Natural killer cell treated with Interleukin-12 subunit alpha and Interleukin-12 subunit beta and Interleukin-15 and Interleukin-18, amount 100 ng/mL, for 72 hours (primary cell): ENCODE results near the gene SYN1. TPM values are rescaled to one million over a fixed set of nuclear protein-coding genes. Genes with fewer than 3 reads are reported as not detected.

Source experiments
- ATAC-seq, 2 donors: fragments of 150-1000 bp; cut with Tn5 transposase in 1 of 2; sonication (Bioruptor Pico), chemical (Tn5 transposase) in 1 of 2; 2 replicates each; pipeline ENCODE4 v1.10.0; 2021
- DNase-seq: peaks from one replicate; pipeline ENCODE4 v3.0.0; 2022; ENCODE audit warnings: low spot score
- H3K27ac Mint-ChIP-seq, 2 donors: 1 replicate in 1 of 2; 2 replicates in 1 of 2; pipeline ENCODE4 v1.8.0; 2022; ENCODE audit warnings: mixed read lengths in 2 of 2, mild to moderate bottlenecking in 1 of 2, moderate library complexity in 1 of 2
- H3K27me3 Mint-ChIP-seq, 2 donors: 1 replicate in 1 of 2; 2 replicates in 1 of 2; pipeline ENCODE4 v1.8.0; 2022; ENCODE audit warnings: mixed read lengths in 2 of 2
- H3K36me3 Mint-ChIP-seq: one replicate; pipeline ENCODE4 v1.8.0; 2022; ENCODE audit warnings: mixed read lengths
- H3K4me1 Mint-ChIP-seq, 2 donors: 1 replicate in 1 of 2; 2 replicates in 1 of 2; pipeline ENCODE4 v1.8.0; 2022; ENCODE audit warnings: low read depth in 2 of 2, mixed read lengths in 2 of 2, mild to moderate bottlenecking in 1 of 2
- H3K4me3 Mint-ChIP-seq: one replicate; pipeline ENCODE4 v1.8.0; 2022; ENCODE audit warnings: mixed read lengths
- H3K9me3 Mint-ChIP-seq: 2 replicates; pipeline ENCODE4 v1.8.0; 2022; ENCODE audit warnings: mixed read lengths
- total RNA-seq, 2 donors: library from RNA; stranded (reverse); gene quantifications; one replicate each; pipeline ENCODE4 v1.2.3, GENCODE V29; 2022

Gene SYN1
- total RNA-seq, 2 donors from 2014 or later, result 0.29 to 0.92 TPM

- H3K9me3 Mint-ChIP-seq, result no peaks in the 10 kb centered on the region
- no peak for DNase-seq
- H3K27me3 Mint-ChIP-seq, result peaks cover 28 to 45% of the 10 kb centered on the region in 2 donors
- peaks cover 5 to 13% of the 10 kb centered on the region in 2 donors for H3K4me1 Mint-ChIP-seq
- H3K4me3 Mint-ChIP-seq, result no peak overlapping the region
- no peaks in the 10 kb centered on the region for H3K36me3 Mint-ChIP-seq
- no peak for ATAC-seq
- H3K27ac Mint-ChIP-seq, result no peak overlapping the region
Observed at GRCh38 chrX:47625365-47625764, 5.7 kb upstream of the SYN1 start.

GRCh38 chrX:47623540-47624027 is 3.9 kb upstream of the SYN1 start:
- peaks cover 0 to 11% of the 10 kb centered on the region in 2 donors for H3K4me1 Mint-ChIP-seq
- H3K9me3 Mint-ChIP-seq, result no peaks in the 10 kb centered on the region
- H3K27ac Mint-ChIP-seq, result no peak overlapping the region
- H3K27me3 Mint-ChIP-seq, result peaks cover 31 to 36% of the 10 kb centered on the region in 2 donors
- ATAC-seq (no peak), DNase-seq (no peak)
- no peak overlapping the region for H3K4me3 Mint-ChIP-seq
- no peaks in the 10 kb centered on the region for H3K36me3 Mint-ChIP-seq

GRCh38 chrX:47621851-47622250 is 2.2 kb upstream of the SYN1 start:
- H3K4me3 Mint-ChIP-seq, result no peak overlapping the region
- no peak overlapping the region for H3K27ac Mint-ChIP-seq
- peaks cover 41 to 47% of the 10 kb centered on the region in 2 donors for H3K27me3 Mint-ChIP-seq
- DNase-seq (no peak), ATAC-seq (no peak)
- H3K9me3 Mint-ChIP-seq, result no peaks in the 10 kb centered on the region
- H3K4me1 Mint-ChIP-seq, result peaks cover 0 to 14% of the 10 kb centered on the region in 2 donors
- no peaks in the 10 kb centered on the region for H3K36me3 Mint-ChIP-seq

- DNase-seq (no peak), ATAC-seq (peak in 1 of 2 donors; percentile 11)
- Mint-ChIP-seq H3K27me3 (peaks cover 41 to 56% of the 10 kb centered on the region in 2 donors), H3K4me3 (no peak overlapping the region), H3K9me3 (no peaks in the 10 kb centered on the region), H3K27ac (no peak overlapping the region), H3K4me1 (peaks cover 0 to 14% of the 10 kb centered on the region in 2 donors), H3K36me3 (no peaks in the 10 kb centered on the region)
Observed at GRCh38 chrX:47620303-47620685, 637 bp upstream of the SYN1 start.

GRCh38 chrX:47618923-47619485 is 653 bp downstream of the SYN1 start:
- H3K27ac Mint-ChIP-seq, result peak overlapping the region in 1 of 2 donors; percentile 40

GRCh38 chrX:47614618-47615017 is 5.0 kb downstream of the SYN1 start:
- Mint-ChIP-seq H3K9me3 (no peaks in the 10 kb centered on the region), H3K27ac (no peak overlapping the region), H3K36me3 (no peaks in the 10 kb centered on the region), H3K4me1 (peaks cover 0 to 5% of the 10 kb centered on the region in 2 donors), H3K27me3 (peaks cover 28 to 29% of the 10 kb centered on the region in 2 donors), H3K4me3 (no peak overlapping the region)
- ATAC-seq, result no peak
- no peak for DNase-seq

More at GRCh38 chrX:47618923-47619485, 653 bp downstream of the SYN1 start:
- Mint-ChIP-seq H3K36me3 (no peaks in the 10 kb centered on the region), H3K9me3 (no peaks in the 10 kb centered on the region), H3K27me3 (peaks cover 34 to 48% of the 10 kb centered on the region in 2 donors), H3K4me1 (peaks cover 0 to 12% of the 10 kb centered on the region in 2 donors), H3K4me3 (peak overlapping the region; percentile 57)
- ATAC-seq, result no peak
- DNase-seq, result no peak

- DNase-seq, result no peak
- Mint-ChIP-seq H3K27ac (no peak overlapping the region), H3K4me1 (peaks cover 0 to 2% of the 10 kb centered on the region in 2 donors), H3K9me3 (no peaks in the 10 kb centered on the region), H3K27me3 (peaks cover 21 to 27% of the 10 kb centered on the region in 2 donors), H3K4me3 (no peak overlapping the region), H3K36me3 (no peaks in the 10 kb centered on the region)
- no peak for ATAC-seq
Observed at GRCh38 chrX:47613082-47613481, 6.6 kb downstream of the SYN1 start.

GRCh38 chrX:47612418-47612817 is 7.2 kb downstream of the SYN1 start:
- peaks cover 14 to 23% of the 10 kb centered on the region in 2 donors for H3K27me3 Mint-ChIP-seq
- peaks cover 0 to 2% of the 10 kb centered on the region in 2 donors for H3K4me1 Mint-ChIP-seq
- H3K36me3 Mint-ChIP-seq, result no peaks in the 10 kb centered on the region
- no peak for ATAC-seq
- DNase-seq, result no peak
- H3K9me3 Mint-ChIP-seq, result no peaks in the 10 kb centered on the region
- H3K4me3 Mint-ChIP-seq, result no peak overlapping the region
- no peak overlapping the region for H3K27ac Mint-ChIP-seq

- Mint-ChIP-seq H3K9me3 (no peaks in the 10 kb centered on the region), H3K27ac (no peak overlapping the region), H3K4me3 (no peak overlapping the region), H3K36me3 (no peaks in the 10 kb centered on the region), H3K27me3 (peaks cover 10 to 22% of the 10 kb centered on the region in 2 donors), H3K4me1 (peaks cover 0 to 2% of the 10 kb centered on the region in 2 donors)
- ATAC-seq (no peak), DNase-seq (no peak)
Observed at GRCh38 chrX:47611926-47612325, 7.7 kb downstream of the SYN1 start.

- peaks cover 6 to 18% of the 10 kb centered on the region in 2 donors for H3K27me3 Mint-ChIP-seq
- H3K27ac Mint-ChIP-seq, result no peak overlapping the region
- H3K4me3 Mint-ChIP-seq, result no peak overlapping the region
- H3K4me1 Mint-ChIP-seq, result peaks cover 0 to 2% of the 10 kb centered on the region in 2 donors
- no peak for ATAC-seq
- DNase-seq, result no peak
- no peaks in the 10 kb centered on the region for H3K9me3 Mint-ChIP-seq
- H3K36me3 Mint-ChIP-seq, result no peaks in the 10 kb centered on the region
Observed at GRCh38 chrX:47611489-47611888, 8.2 kb downstream of the SYN1 start.

GRCh38 chrX:47610511-47610910 is 9.1 kb downstream of the SYN1 start:
- H3K4me1 Mint-ChIP-seq, result peaks cover 0 to 4% of the 10 kb centered on the region in 2 donors
- DNase-seq (no peak), ATAC-seq (no peak)
- H3K4me3 Mint-ChIP-seq, result no peak overlapping the region
- peaks cover 0 to 16% of the 10 kb centered on the region in 2 donors for H3K27me3 Mint-ChIP-seq
- no peaks in the 10 kb centered on the region for H3K36me3 Mint-ChIP-seq
- H3K27ac Mint-ChIP-seq, result no peak overlapping the region
- no peaks in the 10 kb centered on the region for H3K9me3 Mint-ChIP-seq

GRCh38 chrX:47608130-47608810 is 11.4 kb downstream of the SYN1 start:
- H3K27me3 Mint-ChIP-seq, result peaks cover 0 to 20% of the 10 kb centered on the region in 2 donors
- no peak for ATAC-seq
- H3K27ac Mint-ChIP-seq, result no peak overlapping the region

GRCh38 chrX:47607091-47607490 is 12.6 kb downstream of the SYN1 start:
- H3K36me3 Mint-ChIP-seq, result no peaks in the 10 kb centered on the region
- ATAC-seq, result no peak
- H3K27ac Mint-ChIP-seq, result no peak overlapping the region
- no peak for DNase-seq
- no peaks in the 10 kb centered on the region for H3K9me3 Mint-ChIP-seq
- no peak overlapping the region for H3K4me3 Mint-ChIP-seq
- peaks cover 0 to 5% of the 10 kb centered on the region in 2 donors for H3K4me1 Mint-ChIP-seq
- peaks cover 0 to 17% of the 10 kb centered on the region in 2 donors for H3K27me3 Mint-ChIP-seq

More at GRCh38 chrX:47608130-47608810, 11.4 kb downstream of the SYN1 start:
- no peak overlapping the region for H3K4me3 Mint-ChIP-seq
- no peak for DNase-seq
- H3K36me3 Mint-ChIP-seq, result no peaks in the 10 kb centered on the region
- peaks cover 0 to 5% of the 10 kb centered on the region in 2 donors for H3K4me1 Mint-ChIP-seq
- H3K9me3 Mint-ChIP-seq, result no peaks in the 10 kb centered on the region

GRCh38 chrX:47605024-47605423 is 14.6 kb downstream of the SYN1 start:
- Mint-ChIP-seq H3K4me3 (no peak overlapping the region), H3K4me1 (peaks cover 0 to 5% of the 10 kb centered on the region in 2 donors), H3K27ac (no peak overlapping the region), H3K36me3 (no peaks in the 10 kb centered on the region), H3K27me3 (peaks cover 0 to 21% of the 10 kb centered on the region in 2 donors), H3K9me3 (no peaks in the 10 kb centered on the region)
- no peak for DNase-seq
- no peak for ATAC-seq
